Heart left ventricle (tissue), 13 donors: ENCODE data around the gene GTSE1.

Experiments used
- CTCF ChIP-seq, 12 donors: fragments of 200-600 bp; sonication (generic) in 4 of 12; IDR thresholded peaks; one replicate each; pipeline versions ENCODE4 v1.5.0 to v1.8.0; 2018 to 2022; ENCODE audit warnings: antibody characterized with exemption in 12 of 12, mild to moderate bottlenecking in 5 of 12
- POLR2A ChIP-seq, 2 donors: fragments of 450-650 bp; IDR thresholded peaks; one replicate each; pipeline ENCODE4 v1.6.1; 2017; ENCODE audit warnings: antibody characterized with exemption in 2 of 2, mild to moderate bottlenecking in 2 of 2, moderate library complexity in 2 of 2
- donor health status: ischemic (EF 13 %, LVEDD 7.1; RV severe dilation, severe dysfunction).
- donor health status: DM: no; HTN: yes; CAD: no.
- donor health status: DM: no; HTN: no; CAD: no.
- donor health status: ischemic (EF 25% LVEDD 6.9; RV normal size, moderate dysfunction).
- donor health status: ischemic (EF 25% LVEDD 5.7; RV mildly dilated, moderate dysfunction).
- donor health status: ischemic (EF 35%, LVEDD 5.7; RV mildly dilated, moderate dysfunction).
- donor health status: nonischemic (EF 11% LVEDD 7.7; RV severe dilation, severe dysfunction).
- donor health status: DM: yes; HTN: yes; CAD: no.
- donor health status: PGD.
- donor health status: ischemic (EF 29% LVEDD 5.4; RV normal size, mild dysfunction).
- donor health status: nonischemic (EF 23%, LVEDD 6.1; RV moderate dilation, normal function).

GRCh38 chr22:46338636-46339035 lies 42.0 kb downstream of the GTSE1 start:
- TF ChIP-seq CTCF (IDR thresholded peaks at IDR 0.05) (no peak), POLR2A (IDR thresholded peaks at IDR 0.05) (no peak)
